Activated CD4-positive, alpha-beta T cell treated with anti-CD3 and anti-CD28 coated beads, Interleukin-2, amount 10 ng/mL, durations not matched to agents 24 days and 14 days (primary cell): ENCODE measurements around the gene MPHOSPH9. TPM values are rescaled to one million over a fixed set of nuclear protein-coding genes. Genes with fewer than 3 reads are reported as not detected.
A peak's percentile ranks its signal among the peaks of the same experiment; 100 is the strongest.

ENCODE experiments used
- DNase-seq: peaks from one replicate; pipeline ENCODE4 v3.0.0; 2022
- H3K27ac Mint-ChIP-seq: one replicate; pipeline ENCODE4 v1.8.0; 2022; ENCODE audit warnings: mild to moderate bottlenecking, mixed read lengths
- H3K27me3 Mint-ChIP-seq: one replicate; pipeline ENCODE4 v1.8.0; 2022; ENCODE audit warnings: mixed read lengths
- H3K36me3 Mint-ChIP-seq: one replicate; pipeline ENCODE4 v1.8.0; 2022; ENCODE audit warnings: low read depth, mild to moderate bottlenecking, mixed read lengths
- H3K4me1 Mint-ChIP-seq: one replicate; pipeline ENCODE4 v1.8.0; 2021; ENCODE audit warnings: mixed read lengths
- H3K4me3 Mint-ChIP-seq: one replicate; pipeline ENCODE4 v1.8.0; 2022; ENCODE audit warnings: mild to moderate bottlenecking, moderate library complexity, mixed read lengths
- H3K9me3 Mint-ChIP-seq: one replicate; pipeline ENCODE4 v1.8.0; 2021; ENCODE audit warnings: mixed read lengths
- intact Hi-C: fragments of 100-400 bp; cut with micrococcal nuclease; formaldehyde crosslinking; loops from one replicate; pipeline ENCODE4 v1.15.1; 2023
- total RNA-seq: library from RNA; stranded (reverse); gene quantifications from 2 replicates; pipeline ENCODE4 v1.2.3, GENCODE V29; 2022

The MPHOSPH9 gene
- total RNA-seq = 87.1 and 90.3 TPM in 2 replicates

DNA sequence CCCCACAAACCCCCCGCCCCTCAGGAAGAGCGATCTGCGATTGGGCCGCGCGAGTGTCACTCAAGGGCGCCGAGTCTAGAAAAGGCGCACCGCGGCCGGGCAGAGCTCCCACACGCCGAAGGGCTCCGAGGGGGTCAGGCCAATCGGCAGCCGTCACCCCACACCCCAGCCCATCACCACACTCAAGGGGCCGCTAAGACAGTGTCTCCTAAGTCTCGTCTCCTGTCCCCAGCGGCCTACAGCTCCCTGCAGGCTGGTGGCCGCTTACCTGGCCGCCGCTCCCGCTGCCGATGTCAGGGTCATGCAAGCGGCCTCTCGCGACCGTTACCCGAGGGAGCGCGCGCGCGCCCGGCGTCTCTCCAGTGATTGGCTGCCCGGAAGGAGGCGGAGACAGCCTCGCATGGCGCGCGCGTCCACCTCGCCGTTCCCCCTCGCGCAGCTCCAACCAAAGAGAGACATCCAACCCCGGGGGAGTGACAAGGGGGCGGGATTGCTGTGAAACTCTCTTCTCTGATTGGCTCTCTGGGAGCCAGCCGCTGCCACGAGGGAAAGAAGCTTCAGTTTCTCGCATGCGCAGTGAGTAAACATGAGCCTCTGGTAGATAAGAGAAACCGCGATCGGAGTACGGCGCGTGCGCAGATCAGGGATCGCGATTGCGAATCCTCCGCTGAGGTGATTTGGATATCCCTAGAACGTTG lies at the start of gene MPHOSPH9, which contains the start of gene MTRFR:
Gene MPHOSPH9, minus strand, starts transcription at position 335 of the 698 bp plus-strand sequence. CDS start 2,777 bp downstream, outside the sequence.
Gene MTRFR, plus strand, starts transcription at position 630 of the 698 bp plus-strand sequence. CDS start 20,239 bp downstream, outside the sequence.
- Mint-ChIP-seq H3K9me3 (peaks cover 3% of the 10 kb centered on the region), H3K27me3 (peaks cover 3% of the 10 kb centered on the region), H3K4me1 (peaks cover 48% of the 10 kb centered on the region), H3K27ac (peak within 1 kb of the TSS; percentile 99), H3K36me3 (peaks cover 31% of the 10 kb centered on the region), H3K4me3 (peak within 1 kb of the TSS; percentile 95)
- intact Hi-C loops = loop anchor here (1.0 to 10.0 kb wide), 6 partner anchors 10 to 338 kb away; partner anchors contain the start of genes CDK2AP1, OGFOD2, SBNO1 and VPS37B
- DNase-seq = peak; percentile 100

GRCh38 chr12:123282111-123282510 lies 49.2 kb upstream of the MPHOSPH9 start:
- Mint-ChIP-seq H3K4me1 (peaks cover 6% of the 10 kb centered on the region), H3K27ac (no peak overlapping the region), H3K27me3 (no peaks in the 10 kb centered on the region), H3K4me3 (no peak overlapping the region), H3K36me3 (no peaks in the 10 kb centered on the region), H3K9me3 (no peaks in the 10 kb centered on the region)
- intact Hi-C loops = no loop called here
- DNase-seq = no peak

DNA sequence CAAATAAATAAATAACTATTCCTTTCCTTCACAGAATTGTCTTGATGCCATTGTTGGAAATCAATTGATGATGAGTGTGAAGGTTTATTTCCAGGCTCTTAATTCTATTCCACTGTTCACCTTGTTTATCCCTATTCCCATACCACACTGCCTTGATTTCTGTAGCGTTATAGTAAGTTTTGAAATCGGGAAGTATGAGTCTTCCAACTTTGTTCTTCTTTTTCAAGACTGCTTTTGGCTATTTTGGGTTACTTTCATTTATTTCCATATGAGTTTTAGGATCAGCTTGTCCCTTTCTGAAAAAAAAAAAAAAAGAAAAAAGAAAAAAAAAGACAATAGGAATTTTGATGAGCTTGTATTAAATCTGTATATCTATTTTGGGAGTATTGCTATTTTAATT lies 48.0 kb upstream of the MPHOSPH9 start:
- H3K27ac Mint-ChIP-seq = no peak overlapping the region
- H3K9me3 Mint-ChIP-seq = no peaks in the 10 kb centered on the region

DNA sequence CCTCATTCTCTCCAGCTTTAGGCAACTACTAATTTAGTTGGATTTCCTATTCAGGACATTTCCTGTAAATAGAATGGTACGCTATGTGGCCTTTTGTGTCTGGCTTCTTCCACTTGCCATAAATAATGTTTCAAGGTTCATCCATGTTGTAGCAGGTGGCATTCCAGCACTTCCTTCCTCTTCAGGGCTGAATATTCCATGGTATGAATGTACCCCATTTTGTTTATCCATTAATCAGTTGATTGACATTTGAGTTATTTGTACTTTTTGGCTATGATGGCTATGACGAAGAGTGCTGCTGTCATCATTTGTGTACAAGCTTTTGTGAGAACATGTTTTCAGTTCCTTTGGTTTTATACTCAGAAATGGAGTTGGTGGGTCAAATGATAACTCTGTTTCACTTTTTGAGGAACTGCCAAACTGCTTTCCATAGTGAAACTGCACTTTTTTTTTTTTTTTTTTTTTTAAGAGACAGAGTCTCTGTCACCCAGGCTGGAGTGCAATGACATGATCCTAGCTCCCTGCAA lies 45.2 kb upstream of the MPHOSPH9 start:
- DNase-seq = peak; percentile 69
- Mint-ChIP-seq H3K4me3 (peak overlapping the region; percentile 36), H3K36me3 (no peaks in the 10 kb centered on the region), H3K9me3 (no peaks in the 10 kb centered on the region), H3K27ac (peak overlapping the region; percentile 83), H3K4me1 (peaks cover 4% of the 10 kb centered on the region), H3K27me3 (no peaks in the 10 kb centered on the region)
- intact Hi-C loops = loop anchor here (2.0 kb wide), 1 partner anchor 87 kb away; the partner anchor contains the start of gene SBNO1

More for the DNA sequence above, 48.0 kb upstream of the MPHOSPH9 start:
- no peak overlapping the region for H3K4me3 Mint-ChIP-seq
- peaks cover 4% of the 10 kb centered on the region for H3K4me1 Mint-ChIP-seq
- no peaks in the 10 kb centered on the region for H3K27me3 Mint-ChIP-seq
- DNase-seq = no peak
- intact Hi-C loops = no loop called here
- no peaks in the 10 kb centered on the region for H3K36me3 Mint-ChIP-seq

- Mint-ChIP-seq H3K27ac (peak overlapping the region; percentile 17), H3K4me1 (peaks cover 19% of the 10 kb centered on the region)
These were observed 40.2 kb upstream of the MPHOSPH9 start for GRCh38 chr12:123273166-123273565.

GRCh38 chr12:123271001-123271668 lies 38.2 kb upstream of the MPHOSPH9 start:
- Mint-ChIP-seq H3K4me3 (peak overlapping the region; percentile 92), H3K27me3 (no peaks in the 10 kb centered on the region), H3K27ac (no peak overlapping the region), H3K36me3 (peaks cover 2% of the 10 kb centered on the region), H3K9me3 (no peaks in the 10 kb centered on the region), H3K4me1 (peaks cover 16% of the 10 kb centered on the region)
- intact Hi-C loops = loop anchor here (1.0 to 2.0 kb wide), 2 partner anchors 38 to 118 kb away; partner anchors contain the start of genes MPHOSPH9 and MTRFR
- DNase-seq = peak; percentile 93

More at GRCh38 chr12:123273166-123273565, 40.2 kb upstream of the MPHOSPH9 start:
- no peak for DNase-seq
- H3K36me3 Mint-ChIP-seq = peaks cover 2% of the 10 kb centered on the region
- H3K27me3 Mint-ChIP-seq = no peaks in the 10 kb centered on the region
- intact Hi-C loops = no loop called here
- H3K9me3 Mint-ChIP-seq = no peaks in the 10 kb centered on the region
- H3K4me3 Mint-ChIP-seq = peak overlapping the region; percentile 29

- DNase-seq = peak; percentile 73
- Mint-ChIP-seq H3K27ac (peak overlapping the region; percentile 83), H3K36me3 (peaks cover 2% of the 10 kb centered on the region), H3K9me3 (no peaks in the 10 kb centered on the region), H3K4me1 (peaks cover 16% of the 10 kb centered on the region), H3K4me3 (peak overlapping the region; percentile 92), H3K27me3 (no peaks in the 10 kb centered on the region)
- intact Hi-C loops = loop anchor here (2.0 kb wide), 1 partner anchor 38 kb away; the partner anchor contains the start of genes MPHOSPH9 and MTRFR
These were observed 37.5 kb upstream of the MPHOSPH9 start for GRCh38 chr12:123270214-123271000.

GRCh38 chr12:123269896-123270213 lies 36.9 kb upstream of the MPHOSPH9 start:
- Mint-ChIP-seq H3K27me3 (no peaks in the 10 kb centered on the region), H3K36me3 (peaks cover 2% of the 10 kb centered on the region), H3K4me3 (peak overlapping the region; percentile 92), H3K4me1 (peaks cover 16% of the 10 kb centered on the region), H3K9me3 (no peaks in the 10 kb centered on the region), H3K27ac (peak overlapping the region; percentile 83)
- DNase-seq = no peak
- intact Hi-C loops = loop anchor here (2.0 kb wide), 1 partner anchor 37 kb away; the partner anchor contains the start of genes MPHOSPH9 and MTRFR

DNA sequence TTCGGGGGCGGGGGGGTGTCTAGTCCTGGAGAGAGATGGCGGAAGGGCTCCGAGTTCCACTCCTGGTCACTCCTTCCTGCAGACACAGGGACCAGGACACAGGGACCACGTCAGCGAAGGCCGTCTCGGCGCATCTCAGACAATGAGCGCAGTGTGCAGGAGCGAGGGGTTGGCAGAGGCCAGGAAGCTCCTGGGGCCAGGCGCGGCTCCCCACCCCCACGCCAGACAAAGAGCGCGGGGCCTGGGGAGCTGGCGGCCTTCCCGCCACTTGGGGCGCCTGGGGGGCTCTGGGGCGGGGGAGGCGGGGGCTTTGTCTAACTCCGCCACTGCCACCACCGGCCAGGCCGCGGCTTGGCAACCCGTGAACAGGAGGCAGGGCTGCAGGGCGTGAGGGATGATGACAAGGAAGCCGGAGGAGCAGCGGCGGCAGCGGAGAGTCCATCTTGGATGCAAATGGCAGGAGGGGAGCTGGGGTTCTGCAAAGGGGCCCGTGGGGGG lies 36.5 kb upstream of the MPHOSPH9 start:
- intact Hi-C loops = no loop called here
- Mint-ChIP-seq H3K4me1 (peaks cover 16% of the 10 kb centered on the region), H3K27me3 (no peaks in the 10 kb centered on the region), H3K27ac (peak overlapping the region; percentile 83), H3K4me3 (peak overlapping the region; percentile 92), H3K36me3 (peaks cover 4% of the 10 kb centered on the region), H3K9me3 (no peaks in the 10 kb centered on the region)
- peak; percentile 76 for DNase-seq

DNA sequence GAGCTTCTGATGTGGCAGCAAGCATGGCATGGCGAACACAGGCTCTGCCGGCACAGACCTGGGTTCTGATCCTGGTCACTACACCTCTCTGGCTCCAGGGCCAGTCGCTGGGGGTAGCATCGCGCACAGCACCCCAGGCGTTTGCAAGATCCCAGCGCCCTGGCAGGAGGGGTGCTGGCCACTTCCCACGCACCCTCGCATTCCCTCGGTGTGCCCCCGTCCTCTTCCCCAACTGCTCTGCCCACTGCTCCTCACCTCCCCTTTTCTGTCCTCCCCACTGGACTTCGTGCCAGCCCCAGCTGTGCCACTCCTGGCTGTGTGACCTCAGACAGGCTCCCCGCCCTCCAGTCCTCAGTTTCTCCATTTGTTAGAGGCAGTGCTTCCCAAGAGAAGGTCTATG lies 35.9 kb upstream of the MPHOSPH9 start:
- peaks cover 16% of the 10 kb centered on the region for H3K4me1 Mint-ChIP-seq
- peak overlapping the region; percentile 92 for H3K4me3 Mint-ChIP-seq
- intact Hi-C loops = no loop called here
- H3K36me3 Mint-ChIP-seq = peaks cover 5% of the 10 kb centered on the region
- no peak for DNase-seq
- peak overlapping the region; percentile 72 for H3K27ac Mint-ChIP-seq
- H3K27me3 Mint-ChIP-seq = no peaks in the 10 kb centered on the region
- H3K9me3 Mint-ChIP-seq = no peaks in the 10 kb centered on the region

DNA sequence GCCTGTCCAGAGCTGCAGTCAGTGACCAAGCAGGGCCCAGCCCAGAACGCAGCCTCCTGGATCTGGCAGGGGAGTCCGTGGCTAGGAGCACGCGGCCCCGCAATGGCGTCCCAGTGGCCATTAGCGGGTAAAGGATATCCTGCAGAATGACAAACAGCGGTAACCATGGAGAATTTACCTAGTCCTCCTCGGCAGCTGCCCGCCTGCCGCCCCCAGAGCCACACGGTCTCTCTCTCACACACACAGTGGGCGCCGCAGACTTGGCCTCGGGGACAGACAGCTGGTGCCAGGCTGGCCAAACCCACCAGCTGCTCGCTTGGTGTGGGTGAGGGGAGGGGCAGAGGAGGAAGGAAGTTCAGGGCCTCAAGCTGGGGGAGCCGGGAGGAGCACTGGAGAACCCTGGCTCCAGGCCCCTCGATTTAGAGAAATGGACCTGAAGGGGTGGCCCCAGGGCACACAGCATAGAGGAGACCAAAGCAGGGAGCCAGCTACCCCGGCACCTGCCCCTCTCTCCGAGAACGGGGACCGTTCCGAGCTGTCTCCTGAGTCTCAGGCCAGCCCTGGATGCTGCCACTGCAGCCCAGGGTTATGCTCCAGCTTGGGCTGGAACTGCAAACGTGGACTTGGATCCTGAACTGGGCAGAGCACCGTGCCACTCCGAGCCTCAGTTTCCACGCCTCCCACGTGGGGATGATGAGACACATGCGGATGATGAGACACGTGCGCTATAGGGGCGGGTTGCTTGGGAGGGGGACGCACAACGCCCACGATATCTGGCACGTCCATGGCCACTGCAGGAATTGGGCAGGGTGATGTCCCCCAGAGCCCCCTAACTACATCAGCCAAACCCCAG lies 35.3 kb upstream of the MPHOSPH9 start:
- intact Hi-C loops = no loop called here
- no peak for DNase-seq
- Mint-ChIP-seq H3K27me3 (no peaks in the 10 kb centered on the region), H3K4me1 (peaks cover 16% of the 10 kb centered on the region), H3K27ac (peak overlapping the region; percentile 60), H3K36me3 (peaks cover 5% of the 10 kb centered on the region), H3K4me3 (no peak overlapping the region), H3K9me3 (no peaks in the 10 kb centered on the region)

DNA sequence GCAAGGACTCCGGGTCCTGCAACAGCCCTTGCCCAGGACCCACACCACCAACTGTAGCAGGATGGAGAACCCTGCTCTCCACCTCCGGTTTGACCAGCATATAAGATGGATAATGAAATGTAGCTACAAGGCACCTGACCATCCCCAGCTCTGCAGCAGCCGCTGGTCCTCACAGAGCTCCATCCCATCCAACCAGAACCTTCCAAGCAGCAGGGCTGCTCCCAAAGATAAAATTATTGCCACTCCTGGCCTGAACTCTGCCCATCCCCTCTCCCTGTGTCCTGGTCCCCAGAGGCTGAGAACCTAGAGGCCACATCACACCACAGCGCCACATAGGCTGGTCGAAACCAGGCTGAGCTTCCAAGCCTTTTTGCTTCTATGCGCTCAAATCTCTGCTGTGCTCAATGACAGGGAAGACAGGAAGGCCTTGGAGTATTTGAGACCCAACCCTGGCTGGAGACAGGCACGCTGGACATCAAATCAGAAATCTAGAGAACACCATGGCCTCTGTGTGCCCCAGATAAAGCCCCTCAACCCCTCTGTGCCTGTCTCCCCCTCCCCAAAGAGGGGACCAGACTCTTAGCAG lies 34.5 kb upstream of the MPHOSPH9 start:
- H3K9me3 Mint-ChIP-seq = no peaks in the 10 kb centered on the region
- no peak for DNase-seq
- peak overlapping the region; percentile 60 for H3K27ac Mint-ChIP-seq

More for the DNA sequence above, 34.5 kb upstream of the MPHOSPH9 start:
- Mint-ChIP-seq H3K4me1 (peaks cover 16% of the 10 kb centered on the region), H3K4me3 (no peak overlapping the region), H3K36me3 (peaks cover 7% of the 10 kb centered on the region), H3K27me3 (no peaks in the 10 kb centered on the region)
- intact Hi-C loops = no loop called here
